Measurements from ENCODE around the gene CEMP1. TPM values are rescaled to one million over a fixed set of nuclear protein-coding genes. Genes with fewer than 3 reads are reported as not detected.

CEMP1 gene
- total RNA-seq, 1 experiment from 2014 or later = 0.08 TPM

DNA sequence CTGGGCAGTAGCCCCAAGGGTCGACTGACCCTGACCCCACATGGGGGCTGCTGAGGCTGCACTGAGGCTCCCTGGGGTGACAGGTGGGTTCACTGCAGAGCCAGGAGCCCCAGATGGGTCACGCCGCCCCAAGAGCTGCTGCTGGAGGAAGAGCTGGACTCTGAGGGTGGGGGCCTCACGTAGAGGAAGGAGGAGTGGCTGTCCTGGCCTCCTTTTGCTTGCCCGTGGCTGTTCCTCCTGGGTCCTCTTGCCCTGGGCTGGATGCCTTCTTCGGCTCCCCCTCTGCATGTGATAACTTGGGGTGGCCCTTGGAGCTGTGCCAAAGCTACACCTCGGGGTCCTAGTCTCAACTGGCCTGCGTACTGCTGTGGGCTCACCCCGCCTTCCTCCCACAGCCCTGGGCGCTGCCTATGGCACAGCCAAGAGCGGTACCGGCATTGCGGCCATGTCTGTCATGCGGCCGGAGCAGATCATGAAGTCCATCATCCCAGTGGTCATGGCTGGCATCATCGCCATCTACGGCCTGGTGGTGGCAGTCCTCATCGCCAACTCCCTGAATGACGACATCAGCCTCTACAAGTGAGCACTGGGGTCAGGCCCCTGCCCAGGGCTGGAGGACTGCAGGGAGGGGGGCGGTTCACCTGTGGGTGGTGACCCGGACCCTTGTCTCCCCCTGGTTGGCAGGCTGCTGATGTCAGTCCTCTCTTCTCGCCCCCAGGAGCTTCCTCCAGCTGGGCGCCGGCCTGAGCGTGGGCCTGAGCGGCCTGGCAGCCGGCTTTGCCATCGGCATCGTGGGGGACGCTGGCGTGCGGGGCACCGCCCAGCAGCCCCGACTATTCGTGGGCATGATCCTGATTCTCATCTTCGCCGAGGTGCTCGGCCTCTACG is 12.1 kb downstream of the CEMP1 start:
- DNase-seq (ENCODE audit: low spot score) = no peak

DNA sequence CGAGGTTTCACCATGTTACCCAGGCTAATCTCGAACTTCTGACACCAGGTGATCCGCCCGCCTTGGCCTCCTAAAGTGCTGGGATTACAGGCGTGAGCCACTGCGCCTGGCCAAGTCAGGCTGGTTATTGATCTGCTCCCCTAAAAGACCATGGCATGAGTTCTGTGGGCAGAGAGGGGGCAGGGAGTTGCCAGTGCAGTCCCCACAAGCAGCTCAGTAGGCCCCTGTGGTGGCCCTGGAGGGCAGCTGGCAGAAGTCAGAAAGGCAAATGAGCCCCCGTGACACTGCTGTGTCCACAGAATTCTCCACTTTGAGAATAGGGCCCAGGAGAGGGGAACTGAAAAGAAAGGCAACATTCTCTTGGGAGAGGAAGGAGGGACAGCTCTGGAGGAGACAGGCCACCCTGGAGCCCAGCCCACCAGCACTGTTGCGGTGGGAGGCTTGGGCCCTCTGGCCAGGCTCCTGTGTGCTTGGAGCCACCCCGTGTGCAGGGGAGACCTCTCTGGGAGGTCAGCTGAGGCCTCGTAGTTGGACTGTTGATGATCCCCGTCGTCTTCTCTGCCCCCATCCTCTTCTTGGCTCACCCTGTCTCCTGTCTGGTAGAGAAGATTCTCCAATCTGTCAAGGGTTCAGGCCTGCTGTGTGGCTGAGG is 13.1 kb downstream of the CEMP1 start:
- DNase-seq (ENCODE audit: low spot score) = no peak

DNA sequence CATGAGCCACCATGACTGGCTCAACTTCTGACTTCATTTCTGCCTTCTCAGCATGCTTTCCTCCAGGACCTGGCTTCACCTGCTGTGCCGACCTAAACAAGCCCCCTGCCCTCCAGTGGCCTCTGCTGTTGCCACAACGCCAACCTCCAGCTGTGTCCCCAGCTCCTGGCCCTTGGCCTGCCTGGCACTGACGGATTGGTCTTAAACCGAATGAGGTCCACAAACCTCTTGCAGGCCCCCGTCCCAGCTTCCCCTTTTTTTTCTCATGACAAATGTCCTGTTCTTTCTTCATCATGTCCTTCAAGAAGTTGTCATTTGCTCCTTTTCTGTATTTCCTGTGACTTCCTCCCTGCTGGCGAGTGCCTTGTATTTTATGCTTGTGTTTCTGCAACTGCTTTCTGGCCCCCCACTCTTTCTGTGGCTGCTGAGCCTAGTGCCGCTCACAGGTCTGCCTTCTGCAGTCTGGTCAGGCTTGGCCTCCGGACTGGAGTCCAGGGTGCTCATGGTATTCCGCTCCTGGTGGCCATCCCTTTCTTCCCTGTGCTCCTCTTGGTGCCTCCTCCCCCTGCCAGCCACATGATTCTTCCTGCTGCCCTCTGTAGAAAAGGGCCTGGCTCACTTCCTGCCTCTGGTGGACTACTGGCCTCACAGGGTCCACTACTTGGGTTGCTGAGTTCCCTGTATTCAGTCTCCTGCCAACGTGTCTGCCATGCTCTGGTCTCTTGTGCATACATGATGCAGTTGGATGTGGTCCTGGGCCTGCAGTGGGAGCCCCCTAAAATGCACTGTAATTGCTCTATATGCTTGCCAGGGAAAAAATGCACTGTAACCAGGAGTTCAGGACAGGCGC is 14.6 kb downstream of the CEMP1 start:
- DNase-seq (ENCODE audit: low spot score) = no peak

DNA sequence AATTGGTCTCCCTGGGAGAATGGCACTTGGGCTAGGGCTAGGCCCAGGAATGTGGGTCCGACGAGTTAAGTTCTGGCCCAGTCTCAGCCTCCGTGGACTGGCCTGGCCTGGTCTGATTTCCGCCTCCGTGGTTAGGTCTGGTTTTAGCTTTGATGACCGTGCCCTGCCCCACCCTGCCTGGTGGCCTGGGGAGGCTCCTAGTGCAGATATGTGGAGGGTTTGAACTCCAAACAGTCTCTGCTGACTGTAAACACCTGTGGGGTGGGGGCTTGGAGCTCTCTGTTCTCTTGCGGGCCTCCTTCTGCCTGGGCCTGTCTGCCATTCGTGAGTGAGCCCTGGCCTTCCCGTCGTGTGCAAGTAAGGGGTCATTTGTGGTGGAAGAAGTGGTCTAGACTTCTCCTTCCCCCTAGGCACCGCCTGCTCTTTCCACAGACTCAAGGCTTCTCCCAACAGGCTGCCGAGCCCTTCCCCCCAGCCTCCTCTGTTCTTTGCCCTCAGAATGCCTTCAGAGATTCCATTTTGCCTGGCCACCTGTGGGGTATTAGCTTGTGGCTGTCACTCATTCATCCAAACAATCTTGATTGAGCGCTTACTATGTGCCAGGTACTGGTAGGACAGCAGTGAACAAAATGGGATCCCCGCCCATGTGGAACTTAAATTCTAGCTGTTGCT is 15.9 kb downstream of the CEMP1 start:
- DNase-seq (ENCODE audit: low spot score) = no peak

DNA sequence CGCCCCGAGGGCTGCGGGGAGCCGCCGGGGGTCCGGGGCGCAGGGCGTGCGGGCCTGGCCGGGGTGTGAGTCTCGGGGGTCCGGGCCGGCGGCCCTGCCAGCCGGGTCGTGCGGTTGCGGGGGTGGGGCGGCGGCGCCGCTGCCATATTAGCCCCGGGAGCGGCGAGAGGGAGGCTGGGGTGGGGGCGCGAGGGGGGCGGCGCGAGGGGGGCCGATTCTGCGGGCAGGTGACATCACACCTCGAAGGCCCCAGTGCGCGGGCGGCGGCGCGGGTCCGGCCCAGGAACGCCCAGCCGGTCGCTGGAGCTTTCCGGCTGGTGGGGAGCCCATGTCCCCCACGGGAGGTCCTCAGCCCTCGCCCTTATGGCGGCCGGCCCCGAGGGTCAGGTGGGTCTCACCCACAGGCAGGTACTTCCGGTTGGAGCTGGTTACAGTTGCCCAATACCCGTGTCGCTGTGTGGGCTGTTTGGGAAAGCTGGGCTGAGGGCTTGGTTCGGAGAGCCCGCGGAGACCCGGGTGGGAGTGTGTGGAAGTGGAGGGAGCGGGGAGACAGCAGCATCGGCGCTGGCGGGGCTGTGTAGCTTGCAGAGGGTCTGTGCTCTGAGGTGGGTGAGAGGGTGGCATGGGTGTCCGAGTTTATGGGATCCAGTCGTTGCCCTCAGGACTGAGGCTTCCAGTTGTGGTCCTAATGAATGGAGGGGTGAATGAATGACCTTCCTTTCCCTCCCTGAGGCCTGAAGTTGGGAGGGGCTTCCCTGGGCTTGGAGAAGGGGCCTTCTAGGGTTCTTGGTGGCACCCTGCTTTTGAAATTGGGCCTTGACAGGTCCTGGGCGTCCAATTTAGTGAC is 16.7 kb downstream of the CEMP1 start:
- no peak for DNase-seq (ENCODE audit: low spot score)

DNA sequence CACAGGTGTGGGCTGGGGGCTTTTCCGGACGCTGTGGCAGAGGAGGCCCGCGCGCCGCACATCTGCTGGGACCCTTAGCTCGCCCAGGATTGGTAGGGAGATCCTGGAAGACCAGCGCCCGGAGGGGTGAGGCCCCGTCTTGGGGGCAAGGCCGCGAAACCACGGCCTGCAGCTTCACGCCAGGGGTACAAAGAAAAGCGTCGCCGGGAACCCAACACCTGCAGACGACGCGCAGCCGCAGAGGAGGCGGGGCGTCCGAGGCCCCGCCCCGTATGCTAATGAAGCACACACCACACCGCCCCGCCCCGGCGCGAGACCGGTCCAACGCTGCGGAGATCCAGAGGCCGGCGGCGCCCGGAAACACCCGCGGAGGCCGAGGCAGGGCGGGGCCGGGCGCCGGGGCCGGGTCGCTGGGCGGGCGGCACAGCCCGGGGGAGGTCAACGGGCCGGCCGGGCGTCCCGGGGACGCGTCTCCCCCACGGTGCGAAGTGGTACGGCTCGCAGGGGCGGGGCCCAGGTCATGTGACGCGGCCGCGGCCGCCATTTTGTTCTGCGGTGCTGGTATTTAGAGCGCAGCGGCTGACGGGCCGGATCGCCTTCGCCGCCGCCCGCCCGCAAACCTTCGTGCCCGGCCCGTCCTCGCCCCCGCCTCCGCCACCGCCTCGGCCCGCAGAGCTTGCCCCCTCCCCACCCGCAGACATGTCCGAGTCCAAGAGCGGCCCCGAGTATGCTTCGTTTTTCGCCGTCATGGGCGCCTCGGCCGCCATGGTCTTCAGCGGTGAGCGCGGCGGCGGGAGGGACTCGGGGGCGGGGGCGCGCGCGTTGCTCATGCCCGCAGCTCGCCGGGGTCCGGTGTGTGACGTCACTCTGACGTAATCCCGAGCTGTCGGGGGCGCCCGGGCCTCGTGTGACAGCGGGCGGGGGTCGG is 17.5 kb downstream of the CEMP1 start, which contains the start of gene ATP6V0C:
TSS of gene ATP6V0C (plus strand) at position 548 of the 928 bp plus-strand sequence. CDS start at position 700, 152 bp downstream.
- DNase-seq (ENCODE audit: low spot score) = peak; percentile 72

DNA sequence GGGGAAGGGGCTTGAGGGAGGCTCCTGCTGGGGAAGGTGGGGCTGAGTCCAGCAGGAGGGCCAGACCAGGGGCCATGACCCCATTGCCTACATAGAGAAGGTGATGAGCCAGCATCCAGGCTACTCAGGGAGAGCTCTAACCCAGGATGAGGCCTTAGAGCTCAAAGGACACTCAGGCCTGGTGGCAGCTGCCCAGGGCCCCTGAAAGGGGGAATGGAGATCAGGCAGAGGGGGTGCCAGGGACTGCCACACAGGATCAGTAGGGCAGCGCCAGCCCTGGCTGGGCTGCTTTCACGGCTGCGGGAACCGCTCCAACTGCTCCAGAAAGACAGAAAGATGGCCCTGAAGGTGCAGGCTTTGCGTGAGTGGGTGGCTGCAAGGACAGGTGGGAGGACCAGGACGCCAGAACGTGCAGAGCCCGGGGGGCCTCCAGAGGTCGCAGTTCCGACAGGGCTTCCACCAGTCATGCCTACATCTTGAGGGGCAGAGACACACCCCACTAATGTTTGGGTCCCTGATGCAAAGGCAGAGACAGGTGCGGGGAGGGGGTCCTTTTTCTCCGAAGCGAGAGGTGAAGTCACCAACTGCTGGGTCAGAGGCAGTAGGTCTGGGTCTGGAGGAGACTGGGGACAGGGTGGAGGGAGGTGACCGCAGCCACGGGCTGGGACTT is 18.3 kb downstream of the CEMP1 start:
- no peak for DNase-seq (ENCODE audit: low spot score)

DNA sequence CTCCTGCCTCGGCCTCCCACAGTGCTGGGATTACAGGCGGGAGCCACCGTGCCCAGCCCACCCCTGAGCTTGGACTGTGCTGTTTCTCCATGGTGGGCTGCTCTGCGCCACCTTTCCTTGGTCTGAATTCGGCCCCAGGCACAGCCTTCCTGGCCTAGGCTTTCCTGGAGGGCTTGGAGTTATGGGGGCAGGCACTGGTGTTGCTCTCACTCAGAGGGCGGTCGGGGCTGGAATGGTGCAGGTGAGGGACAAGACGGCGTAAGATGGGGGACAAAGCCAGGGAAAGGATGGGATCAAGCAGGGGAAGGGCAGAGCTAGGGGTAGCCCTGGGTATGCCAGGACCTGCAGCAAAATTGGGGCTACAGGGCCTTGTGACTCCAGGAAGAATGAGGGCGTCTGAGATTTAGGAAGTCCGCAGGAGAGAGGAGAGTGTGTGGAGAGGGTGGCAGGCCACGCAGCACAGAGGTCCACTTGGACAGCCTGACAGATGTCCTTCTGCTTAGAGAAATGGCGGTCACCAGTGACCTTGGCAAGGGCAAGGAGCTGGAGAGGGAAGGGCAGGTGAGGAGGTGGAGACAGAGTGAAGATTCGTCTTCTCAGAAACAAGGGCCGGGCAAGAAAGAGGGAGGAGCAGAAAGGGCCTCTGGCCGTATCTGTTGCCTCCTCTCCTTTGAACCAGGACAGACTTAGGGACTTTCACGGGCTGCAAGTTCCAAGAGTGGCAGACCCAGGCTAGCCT is 19.0 kb downstream of the CEMP1 start:
- no peak for DNase-seq (ENCODE audit: low spot score)

DNA sequence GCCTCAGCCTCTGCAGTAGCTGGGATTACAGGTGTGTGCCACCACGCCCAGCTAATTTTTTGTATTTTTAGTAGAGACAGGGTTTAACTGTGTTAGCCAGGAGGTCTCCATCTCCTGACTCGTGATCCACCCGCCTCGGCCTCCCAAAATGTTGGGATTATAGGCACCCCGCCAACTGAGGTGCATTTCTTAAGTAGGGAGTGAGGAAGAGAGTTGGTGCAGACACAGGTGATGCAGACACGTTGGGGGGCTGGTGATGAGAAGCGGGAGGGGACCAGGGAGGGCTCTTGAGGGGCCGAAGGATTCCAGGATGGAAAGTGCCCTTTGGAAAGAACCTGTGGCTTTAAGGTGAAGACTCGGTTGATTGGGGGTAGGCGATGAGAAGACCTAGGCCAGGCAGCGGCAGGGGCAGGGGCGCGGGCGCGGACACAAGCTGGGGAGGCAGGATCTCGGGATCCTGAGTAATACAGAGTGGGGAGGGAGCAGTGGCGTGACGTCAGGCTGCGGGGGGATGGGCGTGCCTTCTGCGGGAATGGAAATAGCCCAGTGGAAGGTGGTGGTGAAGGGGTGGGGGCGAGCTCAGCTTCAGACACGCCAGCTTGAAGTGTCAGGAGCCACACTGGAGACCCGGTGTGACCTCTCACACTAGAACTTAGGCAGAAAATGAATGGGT is 19.9 kb downstream of the CEMP1 start:
- no peak for DNase-seq (ENCODE audit: low spot score)

DNA sequence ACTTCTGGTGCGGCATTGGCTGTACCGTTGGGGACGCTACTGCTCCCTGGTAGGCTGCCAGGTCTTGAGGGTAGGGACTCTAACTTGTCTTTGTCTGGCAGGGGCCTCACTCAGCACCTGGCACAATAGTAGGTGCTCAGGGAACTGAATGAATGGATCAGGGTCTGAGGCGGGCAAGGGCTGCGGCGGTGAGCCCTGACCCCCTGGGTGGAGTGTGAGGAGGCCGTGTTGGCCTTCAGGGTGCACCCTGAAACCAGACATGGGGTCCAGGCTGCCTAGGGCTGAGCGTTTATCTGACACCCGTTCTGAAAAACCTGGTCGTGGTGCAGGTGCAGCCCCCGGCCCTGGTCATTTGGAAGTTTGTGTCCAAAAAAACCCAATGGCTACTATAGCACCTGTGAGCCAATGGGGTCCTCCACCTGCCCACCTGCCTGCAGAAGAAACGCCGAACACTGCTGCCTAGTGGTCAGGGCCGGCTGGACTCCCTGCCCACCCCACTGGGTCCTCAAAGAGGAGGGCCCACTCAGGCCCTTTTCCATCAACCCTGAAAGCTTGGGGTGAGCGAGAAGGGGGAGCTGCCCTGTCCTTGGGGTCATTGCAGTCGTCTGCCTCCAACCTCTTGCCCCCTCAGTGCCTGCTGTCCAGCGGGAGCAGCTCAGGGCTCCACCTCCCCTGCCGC is 22.3 kb downstream of the CEMP1 start:
- DNase-seq (ENCODE audit: low spot score) = no peak

DNA sequence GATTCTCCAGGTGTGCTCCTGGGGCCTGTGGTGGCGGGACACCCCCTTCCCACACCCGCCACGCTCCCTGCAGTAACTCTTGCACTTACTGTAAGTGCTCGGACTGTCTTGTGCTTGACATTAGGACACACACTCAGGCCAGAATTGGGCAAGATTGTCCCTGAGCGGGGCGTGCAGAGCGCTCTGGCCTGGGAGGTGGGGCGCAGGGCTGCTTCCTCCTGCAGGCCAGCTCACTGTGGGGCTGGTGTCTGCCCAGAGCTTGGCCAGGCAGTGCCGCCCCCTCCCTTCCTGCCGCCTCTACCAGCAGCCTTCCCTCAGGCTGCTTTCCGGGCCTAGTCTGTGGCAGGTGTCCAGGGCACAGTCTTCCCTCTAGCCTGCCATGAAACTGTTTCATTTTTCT is 23.5 kb downstream of the CEMP1 start:
- DNase-seq (ENCODE audit: low spot score) = no peak

DNA sequence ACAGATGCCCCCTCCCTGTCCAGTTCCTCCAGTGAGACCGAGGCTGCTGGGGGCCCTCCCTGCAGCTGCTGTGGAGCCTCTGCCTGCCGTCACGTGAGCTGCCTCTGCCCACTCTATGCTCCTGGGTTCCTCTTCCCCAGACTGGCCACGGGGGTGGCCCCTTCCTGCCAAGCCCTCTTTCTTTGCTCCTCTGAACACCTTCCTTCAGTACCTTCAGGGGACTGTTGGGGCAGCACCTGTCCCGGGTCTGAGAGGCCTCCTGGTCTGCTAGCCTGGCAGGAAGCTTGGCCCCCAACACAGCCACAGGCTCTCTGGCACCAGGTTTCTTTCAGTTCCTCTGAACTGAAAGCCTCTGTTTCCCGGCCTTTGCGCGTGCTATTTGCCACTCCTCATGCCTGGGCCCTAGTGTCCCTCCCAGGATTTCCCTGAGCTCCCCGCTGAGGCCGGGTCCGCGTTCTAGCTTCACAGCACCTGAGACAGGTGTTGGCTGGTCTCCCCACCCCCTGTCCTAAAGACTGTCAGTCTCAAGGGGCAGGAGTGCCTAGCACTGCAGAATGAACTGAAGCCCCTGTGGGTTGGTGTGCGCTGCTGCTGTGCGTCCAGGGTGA is 24.1 kb downstream of the CEMP1 start:
- no peak for DNase-seq (ENCODE audit: low spot score)

DNA sequence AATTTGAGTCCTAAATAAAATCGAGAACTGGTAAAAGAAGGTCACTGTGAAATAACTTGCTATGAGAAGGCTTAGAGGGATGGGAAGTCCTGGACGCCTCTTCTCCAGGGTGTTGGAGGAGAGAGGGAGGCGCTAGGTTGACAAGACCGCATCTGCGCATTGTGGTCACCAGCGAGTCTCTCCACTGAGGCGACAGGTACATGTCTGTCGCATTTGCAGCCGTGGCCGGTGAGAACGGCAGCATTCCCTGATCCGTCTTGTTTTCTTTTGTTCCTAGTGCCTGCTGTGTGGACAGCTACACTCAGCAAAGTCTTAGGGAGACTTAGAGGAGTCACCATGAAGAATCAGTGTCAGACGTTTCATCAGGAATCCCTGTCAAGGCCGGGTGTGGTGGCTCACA is 25.5 kb downstream of the CEMP1 start:
- DNase-seq (ENCODE audit: low spot score) = no peak

DNA sequence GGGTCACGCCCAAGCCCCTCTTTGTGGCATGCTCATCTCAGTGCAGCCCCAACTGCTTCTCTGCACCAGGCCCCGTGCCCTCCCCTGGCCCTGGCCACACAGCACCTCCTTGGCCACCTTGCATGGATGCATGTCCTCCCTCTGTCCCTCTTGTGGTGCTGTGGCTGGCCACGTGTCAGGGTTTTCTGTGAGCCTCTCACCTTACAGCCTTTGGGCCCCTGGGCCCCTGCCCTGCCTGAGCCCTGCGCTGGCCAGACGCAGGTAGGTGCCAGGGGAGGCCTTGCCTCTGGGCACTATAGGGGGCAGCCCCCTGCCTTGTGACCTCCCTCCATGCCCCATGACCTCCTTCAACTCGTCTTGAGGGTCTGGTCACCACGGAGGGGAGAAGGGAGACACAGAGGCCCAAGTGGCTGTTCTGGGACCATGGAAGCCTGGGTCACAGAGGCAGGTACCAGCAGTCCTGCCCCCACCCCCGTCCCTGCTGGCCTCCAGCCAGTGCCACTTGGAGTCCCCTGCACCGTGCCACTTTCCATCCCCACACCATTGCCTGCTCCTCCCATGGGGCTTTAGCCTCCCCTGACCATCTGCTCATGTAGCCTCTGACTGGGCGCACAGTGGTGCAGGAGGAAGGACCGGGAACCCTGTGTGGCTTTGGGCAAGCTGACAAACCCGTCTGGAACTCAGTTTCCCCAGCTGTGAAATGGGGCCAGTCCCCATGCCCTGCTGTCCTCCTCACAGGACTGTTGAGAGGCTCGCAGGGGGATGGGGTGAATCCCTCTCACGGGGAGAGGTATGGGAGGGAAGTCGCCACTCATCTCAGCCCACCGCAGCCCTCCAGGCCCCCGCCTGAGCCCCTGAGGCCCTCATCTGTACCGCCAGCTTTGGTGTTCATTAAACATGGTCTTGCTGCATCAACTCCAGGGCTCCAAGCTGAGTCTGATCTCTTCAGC is 29.0 kb downstream of the CEMP1 start:
- no peak for DNase-seq (ENCODE audit: low spot score)

DNA sequence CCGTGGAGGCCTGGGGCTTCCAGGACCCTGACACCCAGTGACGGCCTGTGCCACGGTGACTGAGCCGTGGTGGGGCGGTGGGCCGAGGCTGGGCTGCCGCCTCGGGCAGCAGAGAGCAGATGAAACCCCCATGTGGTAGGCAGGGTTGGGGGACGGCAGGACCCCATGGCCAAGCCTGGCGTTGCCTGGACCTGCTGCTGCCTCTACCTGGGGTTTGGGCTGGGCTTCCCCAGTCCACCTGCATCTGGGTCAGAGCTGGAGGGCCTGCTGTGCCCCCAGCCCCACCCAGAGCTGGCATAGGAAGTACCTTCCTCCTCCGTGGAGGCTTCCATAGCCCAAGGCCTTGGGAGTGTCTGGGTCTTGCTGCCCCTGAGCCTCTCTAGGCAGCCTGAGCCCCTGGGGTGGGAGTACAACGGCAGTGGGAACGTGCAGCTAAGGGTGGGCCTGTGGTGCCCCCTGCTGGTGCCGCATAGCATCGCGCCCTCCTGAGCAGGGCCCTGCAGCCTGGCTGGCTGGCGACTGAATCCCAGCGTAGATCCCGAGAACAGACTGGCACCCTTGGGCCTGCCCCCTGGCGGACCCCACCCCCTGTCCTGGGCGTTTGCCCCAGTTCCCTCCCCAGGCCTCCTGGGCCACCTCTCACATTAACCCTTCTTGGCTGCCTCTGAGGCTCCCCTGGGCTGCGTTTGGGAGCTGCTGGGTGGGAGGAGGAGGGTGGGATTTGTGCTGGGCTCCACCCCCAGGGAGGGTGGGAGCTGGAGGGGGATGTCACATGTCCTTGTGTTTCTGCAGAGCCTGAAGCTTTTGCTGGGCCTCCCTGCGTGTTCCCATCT is 30.1 kb downstream of the CEMP1 start:
- DNase-seq (ENCODE audit: low spot score) = peak; percentile 50
